Astrocyte (in vitro differentiated cells and primary cell): Measurements from ENCODE around the gene KLHL10. TPM values are rescaled to one million over a fixed set of nuclear protein-coding genes. Genes with fewer than 3 reads are reported as not detected.
A peak's percentile ranks its signal among the peaks of the same experiment; 100 is the strongest.

ENCODE experiments used
- DNase-seq: peaks from one replicate; pipeline ENCODE4 v3.0.0-alpha.2; 2010; ENCODE audit warnings: low read depth
- FAIRE-seq: peaks from 2 replicates; lab custom pipeline; 2011; peaks lifted over from hg19 to GRCh38; lab: Jason Lieb, UNC
- H2AFZ ChIP-seq: 2 replicates; pipeline ENCODE4 v1.6.0; 2012; ENCODE audit warnings: low read depth, low read length, inconsistent platforms
- H3K27ac ChIP-seq: 2 replicates; pipeline ENCODE4 v1.5.1; 2011; ENCODE audit warnings: low read depth, low read length, inconsistent platforms
- H3K27me3 ChIP-seq: 2 replicates; pipeline ENCODE4 v1.6.0; 2011; ENCODE audit warnings: low read length, inconsistent platforms; ENCODE audit not compliant: insufficient read depth
- H3K36me3 ChIP-seq: 2 replicates; pipeline ENCODE4 v1.5.1; 2011; ENCODE audit warnings: low read length, inconsistent platforms; ENCODE audit not compliant: insufficient read depth
- H3K4me1 ChIP-seq: 2 replicates; pipeline ENCODE4 v1.5.1; 2011; ENCODE audit warnings: low read length, inconsistent platforms; ENCODE audit not compliant: insufficient read depth
- H3K4me2 ChIP-seq: 2 replicates; pipeline ENCODE4 v1.6.0; 2012; ENCODE audit warnings: low read length, inconsistent platforms
- H3K4me3 ChIP-seq: 2 replicates; pipeline ENCODE4 v1.5.1; 2011; ENCODE audit warnings: low read depth, mild to moderate bottlenecking, low read length, inconsistent platforms; ENCODE audit not compliant: insufficient read depth
- H3K79me2 ChIP-seq: 2 replicates; pipeline ENCODE4 v1.6.0; 2012; ENCODE audit warnings: mild to moderate bottlenecking, low read length, inconsistent platforms; ENCODE audit not compliant: insufficient read depth
- H3K9ac ChIP-seq: 2 replicates; pipeline ENCODE4 v1.6.0; 2012; ENCODE audit warnings: mild to moderate bottlenecking, low read length, inconsistent platforms
- H3K9me3 ChIP-seq: 2 replicates; pipeline ENCODE4 v1.5.1; 2012; ENCODE audit warnings: low read depth, mild to moderate bottlenecking, low read length, inconsistent platforms; ENCODE audit not compliant: insufficient read depth
- H4K20me1 ChIP-seq: 2 replicates; pipeline ENCODE4 v1.6.0; 2012; ENCODE audit warnings: low read length, inconsistent platforms; ENCODE audit not compliant: insufficient read depth
- H3K27ac Mint-ChIP-seq: one replicate; pipeline ENCODE4 v1.8.0; 2021; ENCODE audit warnings: mild to moderate bottlenecking, mixed read lengths; ENCODE audit not compliant: unreplicated experiment
- H3K27me3 Mint-ChIP-seq: one replicate; pipeline ENCODE4 v1.8.0; 2021; ENCODE audit warnings: low read depth, mixed read lengths; ENCODE audit not compliant: unreplicated experiment
- H3K36me3 Mint-ChIP-seq: one replicate; pipeline ENCODE4 v1.8.0; 2021; ENCODE audit warnings: low read depth, mixed read lengths; ENCODE audit not compliant: unreplicated experiment
- H3K4me1 Mint-ChIP-seq: one replicate; pipeline ENCODE4 v1.8.0; 2021; ENCODE audit warnings: low read depth, mixed read lengths; ENCODE audit not compliant: unreplicated experiment
- H3K4me3 Mint-ChIP-seq: one replicate; pipeline ENCODE4 v1.8.0; 2021; ENCODE audit warnings: mild to moderate bottlenecking, moderate library complexity, mixed read lengths; ENCODE audit not compliant: unreplicated experiment
- H3K9me3 Mint-ChIP-seq: one replicate; pipeline ENCODE4 v1.8.0; 2021; ENCODE audit warnings: mild to moderate bottlenecking, mixed read lengths; ENCODE audit not compliant: unreplicated experiment
- EZH2 ChIP-seq: IDR thresholded peaks from 2 replicates; pipeline ENCODE4 v1.6.1; 2012; ENCODE audit warnings: mild to moderate bottlenecking, low read length, inconsistent platforms; ENCODE audit not compliant: insufficient read depth
- total RNA-seq: library from RNA; stranded (reverse); gene quantifications from 2 replicates; pipeline ENCODE4 v1.2.1, GENCODE V29; 2021
- TF ChIP-seq, protein P1 (sequence below): IDR thresholded peaks from 2 replicates; pipeline ENCODE4 v1.5.1; 2011; ENCODE audit warnings: low read depth, mild to moderate bottlenecking, inconsistent platforms, low read length, moderate library complexity; ENCODE audit not compliant: insufficient read depth

KLHL10 gene
- total RNA-seq, 1 donor from 2014 or later, result not detected

DNA sequence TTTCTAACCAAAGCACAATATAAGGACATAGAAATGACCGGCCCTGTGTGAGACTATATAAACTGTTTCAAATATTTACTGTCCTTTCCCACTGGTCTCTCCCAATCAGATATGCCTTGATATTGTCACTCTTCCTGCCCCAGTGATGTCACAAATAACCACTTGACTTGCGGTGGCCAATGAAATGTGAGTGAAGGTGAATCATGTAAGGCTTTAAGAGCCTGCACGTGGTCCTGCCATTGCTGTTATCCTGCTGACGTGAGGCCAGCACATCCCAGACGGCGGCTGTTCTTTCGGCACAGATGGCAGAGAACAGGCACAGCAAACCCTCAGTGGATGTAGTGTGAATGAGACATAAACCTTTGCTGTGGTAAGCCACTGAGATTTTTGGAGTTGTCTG lies 33.0 kb downstream of the KLHL10 start:
- peaks cover 68% of the 10 kb centered on the region for H3K36me3 ChIP-seq
- no peak for FAIRE-seq
- no peak overlapping the region for H3K27ac Mint-ChIP-seq

GRCh38 chr17:41871789-41872188 lies 34.2 kb downstream of the KLHL10 start:
- H3K4me1 Mint-ChIP-seq, result no peaks in the 10 kb centered on the region

More for the DNA sequence above, 33.0 kb downstream of the KLHL10 start:
- Histone ChIP-seq H3K79me2 (peaks cover 4% of the 10 kb centered on the region), H3K4me2 (no peak overlapping the region), H3K9ac (no peak overlapping the region), H3K27ac (no peak overlapping the region), H4K20me1 (peaks cover 58% of the 10 kb centered on the region), H3K27me3 (no peaks in the 10 kb centered on the region), H2AFZ (no peak overlapping the region), H3K4me1 (no peaks in the 10 kb centered on the region), H3K9me3 (no peaks in the 10 kb centered on the region), H3K4me3 (no peak overlapping the region)
- H3K36me3 Mint-ChIP-seq, result peaks cover 23% of the 10 kb centered on the region
- no peaks in the 10 kb centered on the region for H3K9me3 Mint-ChIP-seq
- TF ChIP-seq, protein P1, sequence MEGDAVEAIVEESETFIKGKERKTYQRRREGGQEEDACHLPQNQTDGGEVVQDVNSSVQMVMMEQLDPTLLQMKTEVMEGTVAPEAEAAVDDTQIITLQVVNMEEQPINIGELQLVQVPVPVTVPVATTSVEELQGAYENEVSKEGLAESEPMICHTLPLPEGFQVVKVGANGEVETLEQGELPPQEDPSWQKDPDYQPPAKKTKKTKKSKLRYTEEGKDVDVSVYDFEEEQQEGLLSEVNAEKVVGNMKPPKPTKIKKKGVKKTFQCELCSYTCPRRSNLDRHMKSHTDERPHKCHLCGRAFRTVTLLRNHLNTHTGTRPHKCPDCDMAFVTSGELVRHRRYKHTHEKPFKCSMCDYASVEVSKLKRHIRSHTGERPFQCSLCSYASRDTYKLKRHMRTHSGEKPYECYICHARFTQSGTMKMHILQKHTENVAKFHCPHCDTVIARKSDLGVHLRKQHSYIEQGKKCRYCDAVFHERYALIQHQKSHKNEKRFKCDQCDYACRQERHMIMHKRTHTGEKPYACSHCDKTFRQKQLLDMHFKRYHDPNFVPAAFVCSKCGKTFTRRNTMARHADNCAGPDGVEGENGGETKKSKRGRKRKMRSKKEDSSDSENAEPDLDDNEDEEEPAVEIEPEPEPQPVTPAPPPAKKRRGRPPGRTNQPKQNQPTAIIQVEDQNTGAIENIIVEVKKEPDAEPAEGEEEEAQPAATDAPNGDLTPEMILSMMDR, result no peak
- TF ChIP-seq EZH2, result no peak
- no peaks in the 10 kb centered on the region for H3K27me3 Mint-ChIP-seq
- no peaks in the 10 kb centered on the region for H3K4me1 Mint-ChIP-seq
- no peak for DNase-seq
- H3K4me3 Mint-ChIP-seq, result peak overlapping the region; percentile 50

More at GRCh38 chr17:41871789-41872188, 34.2 kb downstream of the KLHL10 start:
- TF ChIP-seq EZH2, result no peak
- TF ChIP-seq, protein P1, result no peak
- DNase-seq, result no peak
- Mint-ChIP-seq H3K27ac (no peak overlapping the region), H3K27me3 (no peaks in the 10 kb centered on the region), H3K36me3 (peaks cover 23% of the 10 kb centered on the region), H3K4me3 (peak overlapping the region; percentile 45), H3K9me3 (no peaks in the 10 kb centered on the region)
- no peaks in the 10 kb centered on the region for H3K9me3 ChIP-seq
- no peaks in the 10 kb centered on the region for H3K4me1 ChIP-seq
- no peak overlapping the region for H2AFZ ChIP-seq
- H4K20me1 ChIP-seq, result peaks cover 58% of the 10 kb centered on the region
- H3K9ac ChIP-seq, result no peak overlapping the region
- H3K79me2 ChIP-seq, result peaks cover 4% of the 10 kb centered on the region
- no peaks in the 10 kb centered on the region for H3K27me3 ChIP-seq
- H3K36me3 ChIP-seq, result peaks cover 65% of the 10 kb centered on the region
- no peak overlapping the region for H3K4me3 ChIP-seq
- no peak for FAIRE-seq
- H3K4me2 ChIP-seq, result no peak overlapping the region
- no peak overlapping the region for H3K27ac ChIP-seq
